Breast epithelium (tissue), 3 donors: ENCODE results near the gene ABL1.

Experiments
- POLR2A ChIP-seq: fragments of 450-650 bp; IDR thresholded peaks from one replicate; pipeline ENCODE4 v1.6.1; 2016; ENCODE audit warnings: antibody characterized with exemption, mild to moderate bottlenecking, moderate library complexity
- POLR2AphosphoS5 ChIP-seq, 3 donors: sonication (generic); formaldehyde crosslinking; IDR thresholded peaks; one replicate each; pipeline ENCODE4 v1.6.1; 2017; ENCODE audit warnings: antibody characterized with exemption in 3 of 3
- TF ChIP-seq, protein P1 (sequence below), 3 donors: fragments of 450-650 bp; IDR thresholded peaks; one replicate each; pipeline ENCODE4 v1.5.1; 2016 to 2017; ENCODE audit warnings: antibody characterized with exemption in 3 of 3, mild to moderate bottlenecking in 3 of 3, moderate library complexity in 3 of 3

DNA sequence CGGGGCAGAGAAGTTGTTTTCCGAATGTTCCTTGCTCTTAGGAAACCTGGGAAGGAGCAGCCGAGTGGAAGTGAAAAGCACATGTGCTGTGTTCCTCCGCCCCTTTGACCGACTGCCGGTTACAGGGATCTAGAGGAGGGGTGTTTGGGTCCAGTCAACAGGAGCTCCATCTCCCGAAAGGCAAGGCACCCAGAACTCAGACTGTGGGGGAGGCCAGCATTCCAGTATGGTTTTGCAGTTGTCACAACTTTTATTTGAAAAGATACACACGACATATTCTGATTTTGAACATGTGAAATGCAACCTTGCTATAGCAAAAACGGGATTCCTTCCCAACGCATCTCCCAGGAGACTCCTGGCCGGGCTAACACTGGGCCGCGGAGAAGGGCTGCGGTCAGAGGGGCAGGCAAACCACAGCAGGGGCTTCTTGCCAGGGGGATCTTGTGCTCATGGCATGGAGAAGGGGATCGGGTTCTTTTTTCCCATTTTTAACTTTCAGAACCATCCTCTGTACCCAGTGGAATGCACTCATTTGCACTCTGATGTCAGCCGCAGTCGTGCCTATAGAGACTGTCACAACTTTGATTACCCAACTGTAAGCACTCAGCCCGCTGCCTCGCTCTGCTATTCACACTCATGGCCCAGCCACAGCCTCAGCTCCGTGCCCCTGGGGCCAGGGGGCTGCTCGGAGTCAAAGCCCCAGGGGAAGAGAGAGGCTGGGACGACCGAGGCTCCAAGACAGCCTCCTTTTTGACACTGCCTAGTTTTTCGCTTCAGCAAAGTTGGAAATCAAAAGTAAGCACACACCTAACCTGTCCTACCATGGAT, 57.6 kb downstream of the ABL1 start:
- TF ChIP-seq, protein P1, sequence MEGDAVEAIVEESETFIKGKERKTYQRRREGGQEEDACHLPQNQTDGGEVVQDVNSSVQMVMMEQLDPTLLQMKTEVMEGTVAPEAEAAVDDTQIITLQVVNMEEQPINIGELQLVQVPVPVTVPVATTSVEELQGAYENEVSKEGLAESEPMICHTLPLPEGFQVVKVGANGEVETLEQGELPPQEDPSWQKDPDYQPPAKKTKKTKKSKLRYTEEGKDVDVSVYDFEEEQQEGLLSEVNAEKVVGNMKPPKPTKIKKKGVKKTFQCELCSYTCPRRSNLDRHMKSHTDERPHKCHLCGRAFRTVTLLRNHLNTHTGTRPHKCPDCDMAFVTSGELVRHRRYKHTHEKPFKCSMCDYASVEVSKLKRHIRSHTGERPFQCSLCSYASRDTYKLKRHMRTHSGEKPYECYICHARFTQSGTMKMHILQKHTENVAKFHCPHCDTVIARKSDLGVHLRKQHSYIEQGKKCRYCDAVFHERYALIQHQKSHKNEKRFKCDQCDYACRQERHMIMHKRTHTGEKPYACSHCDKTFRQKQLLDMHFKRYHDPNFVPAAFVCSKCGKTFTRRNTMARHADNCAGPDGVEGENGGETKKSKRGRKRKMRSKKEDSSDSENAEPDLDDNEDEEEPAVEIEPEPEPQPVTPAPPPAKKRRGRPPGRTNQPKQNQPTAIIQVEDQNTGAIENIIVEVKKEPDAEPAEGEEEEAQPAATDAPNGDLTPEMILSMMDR (IDR thresholded peaks at IDR 0.05) = no peak
- no peak for TF ChIP-seq POLR2AphosphoS5 (IDR thresholded peaks at IDR 0.05)
- no peak for TF ChIP-seq POLR2A
